WTC11 (cell line): ENCODE measurements around the gene CTNND2. TPM values are rescaled to one million over a fixed set of nuclear protein-coding genes. Genes with fewer than 3 reads are reported as not detected.

ENCODE experiments used
- ATAC-seq: fragments of 200-7000 bp; cut with Tn5 transposase; 2 replicates; pipeline ENCODE4 v1.10.0; 2021; ENCODE audit warnings: mild to moderate bottlenecking, moderate library complexity
- CTCF ChIA-PET: fragments of 300-600 bp; sonication (Branson Sonifier 250); formaldehyde crosslinking; loops from one replicate; lab custom pipeline; 2021; ENCODE audit warnings: antibody characterized with exemption; lab: Charles Lee
- POLR2A ChIA-PET: fragments of 350-600 bp; sonication (Branson Sonifier 250); formaldehyde crosslinking; loops from one replicate; lab custom pipeline; 2021; ENCODE audit warnings: antibody characterized with exemption; lab: Charles Lee
- DNase-seq: peaks from one replicate; pipeline ENCODE4 v3.0.0; 2021; ENCODE audit warnings: low spot score
- H3K27ac Mint-ChIP-seq: 2 replicates; pipeline ENCODE4 v1.8.0; 2021; ENCODE audit warnings: mixed read lengths
- H3K27me3 Mint-ChIP-seq: 2 replicates; pipeline ENCODE4 v1.8.0; 2021; ENCODE audit warnings: low read depth, mild to moderate bottlenecking, moderate library complexity, mixed read lengths
- H3K36me3 Mint-ChIP-seq: 2 replicates; pipeline ENCODE4 v1.8.0; 2021; ENCODE audit warnings: mixed read lengths
- H3K4me1 Mint-ChIP-seq: 2 replicates; pipeline ENCODE4 v1.8.0; 2022; ENCODE audit warnings: mixed read lengths
- H3K4me3 Mint-ChIP-seq: 2 replicates; pipeline ENCODE4 v1.8.0; 2021; ENCODE audit warnings: mild to moderate bottlenecking, moderate library complexity, mixed read lengths
- H3K9me3 Mint-ChIP-seq: 2 replicates; pipeline ENCODE4 v1.8.0; 2021; ENCODE audit warnings: mixed read lengths
- ATF1 ChIP-seq: sonication (generic); formaldehyde crosslinking; IDR thresholded peaks from 2 replicates; pipeline ENCODE4 v1.8.1; 2023; ENCODE audit warnings: mild to moderate bottlenecking, moderate library complexity, missing genetic modification reagents
- ETV6 ChIP-seq: sonication (generic); formaldehyde crosslinking; IDR thresholded peaks from 2 replicates; pipeline ENCODE4 v1.8.1; 2022; ENCODE audit warnings: mild to moderate bottlenecking, missing genetic modification reagents
- FOXP1 ChIP-seq: sonication (generic); formaldehyde crosslinking; IDR thresholded peaks from 2 replicates; pipeline ENCODE4 v1.8.0; 2022; ENCODE audit warnings: missing genetic modification reagents, mild to moderate bottlenecking, moderate library complexity, borderline replicate concordance
- KAT7 ChIP-seq: sonication (generic); formaldehyde crosslinking; IDR thresholded peaks from 2 replicates; pipeline ENCODE4 v1.8.1; 2023; ENCODE audit warnings: missing genetic modification reagents, mild to moderate bottlenecking, borderline replicate concordance
- SMAD3 ChIP-seq: sonication (generic); formaldehyde crosslinking; IDR thresholded peaks from 2 replicates; pipeline ENCODE4 v1.8.0; 2022; ENCODE audit warnings: missing genetic modification reagents, mild to moderate bottlenecking, borderline replicate concordance
- SMAD4 ChIP-seq: sonication (generic); formaldehyde crosslinking; IDR thresholded peaks from 2 replicates; pipeline ENCODE4 v1.8.0; 2022; ENCODE audit warnings: mild to moderate bottlenecking, missing genetic modification reagents
- SOX15 ChIP-seq: fragments of 250-450 bp; sonication (Bioruptor Pico); IDR thresholded peaks from 2 replicates; pipeline ENCODE4 v1.9.0; 2021; ENCODE audit warnings: mild to moderate bottlenecking
- ZBTB21 ChIP-seq: sonication (generic); formaldehyde crosslinking; IDR thresholded peaks from 2 replicates; pipeline ENCODE4 v1.8.1; 2023; ENCODE audit warnings: mild to moderate bottlenecking, missing genetic modification reagents, borderline replicate concordance
- ZNF317 ChIP-seq: sonication (generic); formaldehyde crosslinking; IDR thresholded peaks from 2 replicates; pipeline ENCODE4 v1.8.1; 2023; ENCODE audit warnings: low read depth, mild to moderate bottlenecking, moderate library complexity, missing genetic modification reagents, borderline replicate concordance
- total RNA-seq: library from RNA; stranded (reverse); gene quantifications from 3 replicates; pipeline ENCODE4 v1.2.3, GENCODE V29; 2021
- TF ChIP-seq, protein P1 (sequence below): sonication (generic); formaldehyde crosslinking; conservative IDR thresholded peaks from 2 replicates; pipeline ENCODE4 v1.8.1; 2023; ENCODE audit warnings: mild to moderate bottlenecking, low read depth, missing genetic modification reagents, moderate library complexity
- TF ChIP-seq, protein P2 (sequence below): sonication (generic); formaldehyde crosslinking; IDR thresholded peaks from 2 replicates; pipeline ENCODE4 v1.8.1; 2023; ENCODE audit warnings: mild to moderate bottlenecking, missing genetic modification reagents
- TF ChIP-seq, protein P3 (sequence below): fragments of 250-450 bp; sonication (Bioruptor Pico); IDR thresholded peaks from 2 replicates; pipeline ENCODE4 v1.8.0; 2021; ENCODE audit warnings: mild to moderate bottlenecking
- TF ChIP-seq, protein P4 (sequence below): sonication (generic); formaldehyde crosslinking; IDR thresholded peaks from 2 replicates; pipeline ENCODE4 v1.8.1; 2023; ENCODE audit warnings: mild to moderate bottlenecking, missing genetic modification reagents, moderate library complexity
- TF ChIP-seq, protein P5 (sequence below): fragments of 250-450 bp; sonication (Bioruptor Pico); conservative IDR thresholded peaks from 2 replicates; pipeline ENCODE4 v1.9.0; 2021; ENCODE audit warnings: mild to moderate bottlenecking
- TF ChIP-seq, protein P6 (sequence below): fragments of 250-450 bp; sonication (Bioruptor Pico); IDR thresholded peaks from 2 replicates; pipeline ENCODE4 v1.9.0; 2021; ENCODE audit warnings: mild to moderate bottlenecking, borderline replicate concordance
- TF ChIP-seq, protein P7 (sequence below): sonication (generic); formaldehyde crosslinking; IDR thresholded peaks from 2 replicates; pipeline ENCODE4 v1.8.1; 2023; ENCODE audit warnings: mild to moderate bottlenecking, missing genetic modification reagents, moderate library complexity
- TF ChIP-seq, protein P8 (sequence below): sonication (generic); formaldehyde crosslinking; IDR thresholded peaks from 2 replicates; pipeline ENCODE4 v1.8.1; 2022; ENCODE audit warnings: mild to moderate bottlenecking, moderate library complexity, missing genetic modification reagents

Gene CTNND2
- total RNA-seq, 1 experiment from 2014 or later: 11.9 TPM

DNA sequence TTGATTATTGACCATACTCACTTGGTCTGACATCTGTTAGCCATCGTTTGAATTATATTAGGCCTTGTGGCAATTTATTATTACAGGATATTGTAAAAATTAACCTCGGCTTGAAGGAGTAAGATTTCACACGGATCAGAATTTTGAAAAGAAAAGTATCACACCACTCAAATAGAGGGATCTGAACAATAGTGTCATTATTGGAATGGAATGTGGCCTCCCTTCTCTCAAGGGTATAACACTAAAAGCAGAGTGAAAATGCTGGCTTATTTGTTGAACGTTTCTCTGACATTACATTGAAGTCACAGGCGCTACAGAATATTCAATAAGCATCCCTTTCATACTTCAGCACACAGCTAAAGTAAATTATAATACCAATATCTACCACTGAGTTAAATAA is 509.3 kb downstream of the CTNND2 start:
- no peaks in the 10 kb centered on the region for H3K36me3 Mint-ChIP-seq
- no peaks in the 10 kb centered on the region; the same call in 1 of the 2 replicates for H3K4me1 Mint-ChIP-seq
- H3K27me3 Mint-ChIP-seq: peaks cover 3% of the 10 kb centered on the region
- ATAC-seq: no peak
- TF ChIP-seq SOX15 (CRISPR knock-in tag) (no peak), KAT7 (CRISPR knock-in tag) (no peak), FOXP1 (CRISPR knock-in tag) (no peak)
- TF ChIP-seq, protein P1, sequence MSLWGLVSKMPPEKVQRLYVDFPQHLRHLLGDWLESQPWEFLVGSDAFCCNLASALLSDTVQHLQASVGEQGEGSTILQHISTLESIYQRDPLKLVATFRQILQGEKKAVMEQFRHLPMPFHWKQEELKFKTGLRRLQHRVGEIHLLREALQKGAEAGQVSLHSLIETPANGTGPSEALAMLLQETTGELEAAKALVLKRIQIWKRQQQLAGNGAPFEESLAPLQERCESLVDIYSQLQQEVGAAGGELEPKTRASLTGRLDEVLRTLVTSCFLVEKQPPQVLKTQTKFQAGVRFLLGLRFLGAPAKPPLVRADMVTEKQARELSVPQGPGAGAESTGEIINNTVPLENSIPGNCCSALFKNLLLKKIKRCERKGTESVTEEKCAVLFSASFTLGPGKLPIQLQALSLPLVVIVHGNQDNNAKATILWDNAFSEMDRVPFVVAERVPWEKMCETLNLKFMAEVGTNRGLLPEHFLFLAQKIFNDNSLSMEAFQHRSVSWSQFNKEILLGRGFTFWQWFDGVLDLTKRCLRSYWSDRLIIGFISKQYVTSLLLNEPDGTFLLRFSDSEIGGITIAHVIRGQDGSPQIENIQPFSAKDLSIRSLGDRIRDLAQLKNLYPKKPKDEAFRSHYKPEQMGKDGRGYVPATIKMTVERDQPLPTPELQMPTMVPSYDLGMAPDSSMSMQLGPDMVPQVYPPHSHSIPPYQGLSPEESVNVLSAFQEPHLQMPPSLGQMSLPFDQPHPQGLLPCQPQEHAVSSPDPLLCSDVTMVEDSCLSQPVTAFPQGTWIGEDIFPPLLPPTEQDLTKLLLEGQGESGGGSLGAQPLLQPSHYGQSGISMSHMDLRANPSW: no peak
- TF ChIP-seq, protein P2, sequence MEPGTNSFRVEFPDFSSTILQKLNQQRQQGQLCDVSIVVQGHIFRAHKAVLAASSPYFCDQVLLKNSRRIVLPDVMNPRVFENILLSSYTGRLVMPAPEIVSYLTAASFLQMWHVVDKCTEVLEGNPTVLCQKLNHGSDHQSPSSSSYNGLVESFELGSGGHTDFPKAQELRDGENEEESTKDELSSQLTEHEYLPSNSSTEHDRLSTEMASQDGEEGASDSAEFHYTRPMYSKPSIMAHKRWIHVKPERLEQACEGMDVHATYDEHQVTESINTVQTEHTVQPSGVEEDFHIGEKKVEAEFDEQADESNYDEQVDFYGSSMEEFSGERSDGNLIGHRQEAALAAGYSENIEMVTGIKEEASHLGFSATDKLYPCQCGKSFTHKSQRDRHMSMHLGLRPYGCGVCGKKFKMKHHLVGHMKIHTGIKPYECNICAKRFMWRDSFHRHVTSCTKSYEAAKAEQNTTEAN: no peak
- TF ChIP-seq, all 79 proteins: peak for 0
- Mint-ChIP-seq H3K27ac (no peak overlapping the region), H3K9me3 (no peaks in the 10 kb centered on the region), H3K4me3 (no peak overlapping the region)
- ChIA-PET POLR2A (no interaction called here), CTCF (no interaction called here)
- DNase-seq: no peak

DNA sequence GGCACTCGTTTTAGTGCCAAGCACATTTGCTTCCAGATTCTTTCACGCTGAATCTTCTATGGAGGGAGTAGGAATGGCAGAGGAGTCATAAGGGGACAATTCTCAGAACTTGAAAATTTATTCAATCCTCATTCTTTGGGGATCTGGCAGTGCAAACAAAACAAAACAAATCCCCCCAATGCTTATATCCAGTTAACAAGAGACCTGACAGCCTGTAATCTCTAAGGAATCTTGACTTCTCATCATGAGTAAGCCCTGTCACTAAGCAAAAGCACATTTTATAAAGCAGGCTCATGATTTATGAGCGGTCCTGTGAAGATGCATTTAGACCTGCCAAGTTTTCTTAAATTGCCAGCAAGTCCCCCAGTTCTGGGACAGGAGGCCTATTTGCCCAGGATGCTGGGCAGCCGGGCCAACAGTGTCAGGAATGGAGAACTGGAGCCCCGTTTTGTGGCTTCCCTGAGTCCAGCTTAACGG is 513.9 kb downstream of the CTNND2 start:
- DNase-seq (no peak), ATAC-seq (no peak)
- Mint-ChIP-seq H3K9me3 (no peaks in the 10 kb centered on the region), H3K36me3 (no peaks in the 10 kb centered on the region), H3K27ac (no peak overlapping the region), H3K4me3 (no peak overlapping the region), H3K4me1 (peaks cover 21% of the 10 kb centered on the region), H3K27me3 (peaks cover 24% of the 10 kb centered on the region)
- CTCF ChIA-PET: no interaction called here
- POLR2A ChIA-PET: no interaction called here
- TF ChIP-seq ZNF317 (CRISPR knock-in tag): no peak
- no peak for TF ChIP-seq SMAD4 (CRISPR knock-in tag)
- TF ChIP-seq, protein P3, sequence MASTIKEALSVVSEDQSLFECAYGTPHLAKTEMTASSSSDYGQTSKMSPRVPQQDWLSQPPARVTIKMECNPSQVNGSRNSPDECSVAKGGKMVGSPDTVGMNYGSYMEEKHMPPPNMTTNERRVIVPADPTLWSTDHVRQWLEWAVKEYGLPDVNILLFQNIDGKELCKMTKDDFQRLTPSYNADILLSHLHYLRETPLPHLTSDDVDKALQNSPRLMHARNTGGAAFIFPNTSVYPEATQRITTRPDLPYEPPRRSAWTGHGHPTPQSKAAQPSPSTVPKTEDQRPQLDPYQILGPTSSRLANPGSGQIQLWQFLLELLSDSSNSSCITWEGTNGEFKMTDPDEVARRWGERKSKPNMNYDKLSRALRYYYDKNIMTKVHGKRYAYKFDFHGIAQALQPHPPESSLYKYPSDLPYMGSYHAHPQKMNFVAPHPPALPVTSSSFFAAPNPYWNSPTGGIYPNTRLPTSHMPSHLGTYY: no peak
- no peak for TF ChIP-seq ETV6
- TF ChIP-seq, protein P4, sequence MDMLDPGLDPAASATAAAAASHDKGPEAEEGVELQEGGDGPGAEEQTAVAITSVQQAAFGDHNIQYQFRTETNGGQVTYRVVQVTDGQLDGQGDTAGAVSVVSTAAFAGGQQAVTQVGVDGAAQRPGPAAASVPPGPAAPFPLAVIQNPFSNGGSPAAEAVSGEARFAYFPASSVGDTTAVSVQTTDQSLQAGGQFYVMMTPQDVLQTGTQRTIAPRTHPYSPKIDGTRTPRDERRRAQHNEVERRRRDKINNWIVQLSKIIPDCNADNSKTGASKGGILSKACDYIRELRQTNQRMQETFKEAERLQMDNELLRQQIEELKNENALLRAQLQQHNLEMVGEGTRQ (CRISPR knock-in tag): no peak
- no peak for TF ChIP-seq ATF1 (CRISPR knock-in tag)
- TF ChIP-seq, protein P5, sequence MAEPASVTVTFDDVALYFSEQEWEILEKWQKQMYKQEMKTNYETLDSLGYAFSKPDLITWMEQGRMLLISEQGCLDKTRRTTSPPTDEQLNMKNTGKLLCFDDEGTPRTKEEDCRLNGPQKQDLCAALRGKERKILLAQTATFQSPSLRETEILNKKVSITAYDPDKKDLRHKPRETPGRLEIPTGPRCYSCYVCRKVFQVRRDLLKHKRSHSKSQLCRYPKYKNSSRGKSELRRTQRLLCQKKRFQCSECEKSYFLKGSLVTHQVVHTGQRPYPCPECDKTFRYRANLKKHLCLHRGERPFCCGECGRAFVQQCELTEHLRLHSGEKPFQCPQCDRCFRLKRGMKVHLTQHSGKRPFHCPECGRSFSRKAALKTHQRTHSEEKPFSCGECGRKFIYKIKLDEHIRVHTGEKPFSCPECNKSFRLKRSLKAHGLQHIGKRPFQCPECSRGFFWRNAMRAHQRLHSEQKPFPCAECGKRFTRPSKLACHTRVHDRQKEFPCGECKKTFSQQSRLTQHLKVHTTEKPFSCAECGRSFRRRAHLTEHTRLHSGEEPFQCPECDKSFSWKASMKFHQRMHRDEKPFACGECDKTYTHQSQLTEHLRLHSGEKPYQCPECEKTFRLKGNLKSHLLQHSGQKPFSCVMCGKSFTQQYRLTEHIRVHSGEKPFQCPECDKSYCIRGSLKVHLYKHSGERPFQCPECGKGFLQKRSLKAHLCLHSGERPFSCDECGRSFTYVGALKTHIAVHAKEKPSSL: no peak
- TF ChIP-seq, protein P6, sequence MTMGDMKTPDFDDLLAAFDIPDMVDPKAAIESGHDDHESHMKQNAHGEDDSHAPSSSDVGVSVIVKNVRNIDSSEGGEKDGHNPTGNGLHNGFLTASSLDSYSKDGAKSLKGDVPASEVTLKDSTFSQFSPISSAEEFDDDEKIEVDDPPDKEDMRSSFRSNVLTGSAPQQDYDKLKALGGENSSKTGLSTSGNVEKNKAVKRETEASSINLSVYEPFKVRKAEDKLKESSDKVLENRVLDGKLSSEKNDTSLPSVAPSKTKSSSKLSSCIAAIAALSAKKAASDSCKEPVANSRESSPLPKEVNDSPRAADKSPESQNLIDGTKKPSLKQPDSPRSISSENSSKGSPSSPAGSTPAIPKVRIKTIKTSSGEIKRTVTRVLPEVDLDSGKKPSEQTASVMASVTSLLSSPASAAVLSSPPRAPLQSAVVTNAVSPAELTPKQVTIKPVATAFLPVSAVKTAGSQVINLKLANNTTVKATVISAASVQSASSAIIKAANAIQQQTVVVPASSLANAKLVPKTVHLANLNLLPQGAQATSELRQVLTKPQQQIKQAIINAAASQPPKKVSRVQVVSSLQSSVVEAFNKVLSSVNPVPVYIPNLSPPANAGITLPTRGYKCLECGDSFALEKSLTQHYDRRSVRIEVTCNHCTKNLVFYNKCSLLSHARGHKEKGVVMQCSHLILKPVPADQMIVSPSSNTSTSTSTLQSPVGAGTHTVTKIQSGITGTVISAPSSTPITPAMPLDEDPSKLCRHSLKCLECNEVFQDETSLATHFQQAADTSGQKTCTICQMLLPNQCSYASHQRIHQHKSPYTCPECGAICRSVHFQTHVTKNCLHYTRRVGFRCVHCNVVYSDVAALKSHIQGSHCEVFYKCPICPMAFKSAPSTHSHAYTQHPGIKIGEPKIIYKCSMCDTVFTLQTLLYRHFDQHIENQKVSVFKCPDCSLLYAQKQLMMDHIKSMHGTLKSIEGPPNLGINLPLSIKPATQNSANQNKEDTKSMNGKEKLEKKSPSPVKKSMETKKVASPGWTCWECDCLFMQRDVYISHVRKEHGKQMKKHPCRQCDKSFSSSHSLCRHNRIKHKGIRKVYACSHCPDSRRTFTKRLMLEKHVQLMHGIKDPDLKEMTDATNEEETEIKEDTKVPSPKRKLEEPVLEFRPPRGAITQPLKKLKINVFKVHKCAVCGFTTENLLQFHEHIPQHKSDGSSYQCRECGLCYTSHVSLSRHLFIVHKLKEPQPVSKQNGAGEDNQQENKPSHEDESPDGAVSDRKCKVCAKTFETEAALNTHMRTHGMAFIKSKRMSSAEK (CRISPR knock-in tag): no peak
- TF ChIP-seq, protein P7, sequence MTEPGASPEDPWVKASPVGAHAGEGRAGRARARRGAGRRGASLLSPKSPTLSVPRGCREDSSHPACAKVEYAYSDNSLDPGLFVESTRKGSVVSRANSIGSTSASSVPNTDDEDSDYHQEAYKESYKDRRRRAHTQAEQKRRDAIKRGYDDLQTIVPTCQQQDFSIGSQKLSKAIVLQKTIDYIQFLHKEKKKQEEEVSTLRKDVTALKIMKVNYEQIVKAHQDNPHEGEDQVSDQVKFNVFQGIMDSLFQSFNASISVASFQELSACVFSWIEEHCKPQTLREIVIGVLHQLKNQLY (CRISPR knock-in tag): no peak
- no peak for TF ChIP-seq ZBTB21 (CRISPR knock-in tag)
- TF ChIP-seq SMAD3 (CRISPR knock-in tag): no peak
- TF ChIP-seq, protein P8, sequence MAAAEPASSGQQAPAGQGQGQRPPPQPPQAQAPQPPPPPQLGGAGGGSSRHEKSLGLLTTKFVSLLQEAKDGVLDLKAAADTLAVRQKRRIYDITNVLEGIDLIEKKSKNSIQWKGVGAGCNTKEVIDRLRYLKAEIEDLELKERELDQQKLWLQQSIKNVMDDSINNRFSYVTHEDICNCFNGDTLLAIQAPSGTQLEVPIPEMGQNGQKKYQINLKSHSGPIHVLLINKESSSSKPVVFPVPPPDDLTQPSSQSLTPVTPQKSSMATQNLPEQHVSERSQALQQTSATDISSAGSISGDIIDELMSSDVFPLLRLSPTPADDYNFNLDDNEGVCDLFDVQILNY (CRISPR knock-in tag): no peak
